HL-60 (cell line): ENCODE results near the gene NTN1.

Source experiments
- CTCF ChIP-seq: IDR thresholded peaks from one replicate; pipeline ENCODE4 v1.5.1; 2011; ENCODE audit warnings: low read length, control low read depth, inconsistent platforms; ENCODE audit not compliant: insufficient read depth
- POLR2AphosphoS5 ChIP-seq: IDR thresholded peaks from 2 replicates; pipeline ENCODE4 v1.6.1; 2012; ENCODE audit warnings: low read depth

GRCh38 chr17:9003355-9004131 is 17.8 kb upstream of the NTN1 start:
- TF ChIP-seq CTCF: no peak
- TF ChIP-seq POLR2AphosphoS5: no peak
